Measurements from ENCODE around the gene DDX54.
"Not testable (repeated sequence)": the region's sequence is repeated elsewhere in the genome, so short reads cannot be mapped to it uniquely, and the experiment has no call there.

DNA sequence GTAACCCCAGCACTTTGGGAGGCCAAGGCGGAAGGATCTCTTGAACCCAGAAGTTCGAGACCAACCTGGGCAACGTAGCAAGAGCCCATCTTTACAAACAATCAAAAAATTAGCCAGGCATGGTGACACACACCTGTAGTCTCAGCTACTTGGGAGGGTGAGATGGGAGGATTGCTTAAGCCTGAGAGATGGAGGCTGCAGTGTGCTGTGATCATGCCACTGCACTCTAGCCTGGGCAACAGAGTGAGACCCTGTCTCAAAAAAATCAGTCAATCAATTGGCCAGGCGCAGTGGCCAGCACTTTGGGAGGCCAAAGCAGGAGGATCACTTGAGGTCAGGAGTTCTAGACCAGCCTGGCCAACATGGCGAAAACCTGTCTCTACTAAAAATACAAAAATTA is 21.5 kb upstream of the DDX54 start:
- not testable (repeated sequence) for TF ChIP-seq EZH2 (IDR thresholded peaks at IDR 0.05; ENCODE audit: borderline replicate concordance, low read length); CTCF (IDR thresholded peaks at IDR 0.05; ENCODE audit: low read length)
